Duodenal mucosa (tissue), 2 donors: Measurements from ENCODE around the gene CCNC.

ENCODE experiments used
- H3K27ac ChIP-seq: one replicate; pipeline ENCODE4 v1.7.0; 2013; ENCODE audit warnings: low read depth, low read length
- H3K27me3 ChIP-seq, 2 donors: one replicate each; pipeline ENCODE4 v1.7.0; 2013; ENCODE audit warnings: low read length in 2 of 2, control low read depth in 1 of 2; ENCODE audit not compliant: insufficient read depth in 2 of 2, control insufficient read depth in 1 of 2
- H3K36me3 ChIP-seq, 2 donors: one replicate each; pipeline ENCODE4 v1.7.0; 2013; ENCODE audit warnings: low read length in 2 of 2, control low read depth in 1 of 2; ENCODE audit not compliant: insufficient read depth in 2 of 2, control insufficient read depth in 1 of 2
- H3K4me1 ChIP-seq, 2 donors: one replicate each; pipeline ENCODE4 v1.7.0; 2013; ENCODE audit warnings: low read length in 2 of 2, control low read depth in 1 of 2; ENCODE audit not compliant: insufficient read depth in 2 of 2, control insufficient read depth in 1 of 2
- H3K4me3 ChIP-seq, 2 donors: one replicate each; pipeline ENCODE4 v1.7.0; 2013; ENCODE audit warnings: low read length in 2 of 2, low read depth in 1 of 2
- H3K9ac ChIP-seq, 2 donors: one replicate each; pipeline ENCODE4 v1.7.0; 2013; ENCODE audit warnings: low read length in 2 of 2, low read depth in 1 of 2
- H3K9me3 ChIP-seq, 2 donors: one replicate each; pipeline ENCODE4 v1.7.0; 2013; ENCODE audit warnings: low read length in 2 of 2, control low read depth in 1 of 2; ENCODE audit not compliant: control insufficient read depth in 1 of 2

Gene CCNC

DNA sequence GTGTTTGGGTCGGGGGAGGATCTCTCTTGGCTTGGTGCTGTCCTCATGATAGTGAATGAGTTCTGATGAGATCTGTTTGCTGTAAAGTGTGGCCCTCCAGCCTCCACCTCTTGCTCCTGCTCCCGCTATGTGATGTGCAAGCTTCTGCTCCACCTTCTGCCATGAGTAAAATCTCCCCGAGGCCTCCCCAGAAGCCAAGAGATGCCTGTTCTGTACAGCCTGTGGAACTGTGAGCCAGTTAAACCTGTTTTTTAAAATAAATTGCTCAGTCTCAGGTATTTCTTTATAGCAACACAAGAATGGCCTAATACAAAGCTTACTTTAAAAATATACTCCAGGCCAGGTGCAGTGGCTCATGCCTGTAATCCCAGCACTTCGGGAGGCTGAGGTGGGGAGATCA lies 11.3 kb upstream of the CCNC start:
- Histone ChIP-seq H3K4me1 (no peaks in the 10 kb centered on the region), H3K9ac (no peak overlapping the region), H3K27me3 (no peaks in the 10 kb centered on the region), H3K36me3 (no peaks in the 10 kb centered on the region), H3K27ac (no peak overlapping the region), H3K4me3 (no peak overlapping the region), H3K9me3 (no peaks in the 10 kb centered on the region)

- H3K9me3 ChIP-seq: no peaks in the 10 kb centered on the region
- H3K9ac ChIP-seq: no peak overlapping the region
- H3K27ac ChIP-seq: no peak overlapping the region
Measured at GRCh38 chr6:99575544-99576227, 7.2 kb upstream of the CCNC start.

GRCh38 chr6:99573980-99574617 lies 5.6 kb upstream of the CCNC start:
- Histone ChIP-seq H3K27me3 (no peaks in the 10 kb centered on the region), H3K36me3 (no peaks in the 10 kb centered on the region), H3K27ac (no peak overlapping the region), H3K9ac (no peak overlapping the region), H3K9me3 (no peaks in the 10 kb centered on the region), H3K4me3 (no peak overlapping the region), H3K4me1 (no peaks in the 10 kb centered on the region)

More at GRCh38 chr6:99575544-99576227, 7.2 kb upstream of the CCNC start:
- no peak overlapping the region for H3K4me3 ChIP-seq
- no peaks in the 10 kb centered on the region for H3K4me1 ChIP-seq
- H3K36me3 ChIP-seq: no peaks in the 10 kb centered on the region
- H3K27me3 ChIP-seq: no peaks in the 10 kb centered on the region

DNA sequence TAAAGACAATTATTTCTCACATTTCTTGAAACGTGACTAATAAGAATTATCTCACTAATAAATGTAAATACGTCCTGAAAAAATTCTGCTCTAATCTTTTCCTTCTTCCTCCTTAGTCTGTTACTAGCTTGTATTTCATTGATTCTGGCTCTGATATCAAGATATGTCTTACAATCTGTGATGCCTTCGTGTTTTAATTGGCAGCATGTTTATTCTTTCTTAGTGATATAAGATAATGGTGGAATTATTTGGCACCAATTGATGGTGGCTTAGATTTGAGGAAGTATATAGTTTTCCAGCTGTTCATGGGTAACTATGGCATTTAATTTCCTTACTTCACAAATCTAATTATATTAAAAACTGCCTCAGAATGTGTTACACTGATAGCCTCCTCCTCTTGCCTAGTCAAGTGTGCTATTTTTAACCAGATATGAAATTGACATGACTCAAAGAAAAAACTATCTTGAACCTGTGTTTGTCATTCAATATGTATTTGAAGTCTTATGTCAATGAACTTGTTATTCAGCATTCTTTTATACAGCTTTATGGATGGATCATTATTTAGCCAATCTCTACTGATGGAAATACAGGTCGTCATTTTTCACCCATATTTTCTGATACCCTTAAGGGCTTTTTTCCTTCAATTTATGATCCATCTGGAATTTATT lies 5.3 kb downstream of the CCNC start:
- Histone ChIP-seq H3K4me1 (peaks cover 17 to 20% of the 10 kb centered on the region in 2 donors), H3K27ac (no peak overlapping the region), H3K9me3 (no peaks in the 10 kb centered on the region), H3K36me3 (peaks cover 0 to 7% of the 10 kb centered on the region in 2 donors), H3K4me3 (no peak overlapping the region), H3K27me3 (no peaks in the 10 kb centered on the region), H3K9ac (no peak overlapping the region)

- Histone ChIP-seq H3K4me1 (peaks cover 0 to 8% of the 10 kb centered on the region in 2 donors), H3K4me3 (no peak overlapping the region), H3K27ac (no peak overlapping the region), H3K36me3 (peaks cover under 1 to 28% of the 10 kb centered on the region in 2 donors), H3K9ac (no peak overlapping the region), H3K27me3 (no peaks in the 10 kb centered on the region), H3K9me3 (no peaks in the 10 kb centered on the region)
Measured at GRCh38 chr6:99560668-99561067, 7.8 kb downstream of the CCNC start.

- Histone ChIP-seq H3K4me3 (no peak overlapping the region), H3K27me3 (no peaks in the 10 kb centered on the region), H3K36me3 (peaks cover 7 to 40% of the 10 kb centered on the region in 2 donors), H3K9me3 (no peaks in the 10 kb centered on the region), H3K4me1 (peaks cover 0 to 8% of the 10 kb centered on the region in 2 donors), H3K9ac (no peak overlapping the region), H3K27ac (no peak overlapping the region)
Measured at GRCh38 chr6:99559057-99559456, 9.4 kb downstream of the CCNC start.

GRCh38 chr6:99553888-99554287 lies 14.6 kb downstream of the CCNC start:
- no peaks in the 10 kb centered on the region for H3K27me3 ChIP-seq
- H3K9me3 ChIP-seq: no peaks in the 10 kb centered on the region
- H3K4me1 ChIP-seq: no peaks in the 10 kb centered on the region
- no peak overlapping the region for H3K9ac ChIP-seq
- H3K36me3 ChIP-seq: peaks cover 22 to 49% of the 10 kb centered on the region in 2 donors
- no peak overlapping the region for H3K27ac ChIP-seq
- no peak overlapping the region for H3K4me3 ChIP-seq

GRCh38 chr6:99550046-99550748 lies 18.3 kb downstream of the CCNC start:
- H3K9me3 ChIP-seq: no peaks in the 10 kb centered on the region
- H3K9ac ChIP-seq: no peak overlapping the region
- no peak overlapping the region for H3K27ac ChIP-seq
- no peak overlapping the region for H3K4me3 ChIP-seq
- H3K4me1 ChIP-seq: no peaks in the 10 kb centered on the region
- H3K36me3 ChIP-seq: peaks cover 22 to 54% of the 10 kb centered on the region in 2 donors
- no peaks in the 10 kb centered on the region for H3K27me3 ChIP-seq

- Histone ChIP-seq H3K4me3 (no peak overlapping the region), H3K4me1 (no peaks in the 10 kb centered on the region), H3K36me3 (peaks cover 24 to 52% of the 10 kb centered on the region in 2 donors), H3K9ac (no peak overlapping the region), H3K27ac (no peak overlapping the region), H3K9me3 (no peaks in the 10 kb centered on the region), H3K27me3 (no peaks in the 10 kb centered on the region)
Measured at GRCh38 chr6:99548706-99549105, 19.8 kb downstream of the CCNC start.

DNA sequence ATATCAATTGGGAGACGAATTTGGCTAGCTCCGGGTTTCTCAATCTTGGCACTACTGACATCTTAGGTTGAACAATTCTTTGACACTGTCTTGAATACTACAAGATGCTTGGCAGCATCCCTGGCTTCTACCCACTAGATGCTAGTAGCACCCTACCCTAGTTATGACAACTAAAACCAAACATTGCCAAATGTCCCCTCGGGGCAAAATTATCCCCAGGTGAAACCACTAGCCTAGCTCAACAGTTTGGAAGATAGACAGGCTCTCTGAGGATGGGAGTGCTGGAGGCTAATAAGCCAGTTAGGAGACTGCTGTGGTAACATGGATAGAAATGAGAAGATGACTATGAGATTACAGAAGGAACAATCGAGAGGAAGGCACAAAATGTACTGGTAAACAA lies 20.9 kb downstream of the CCNC start:
- H3K9ac ChIP-seq: no peak overlapping the region
- no peaks in the 10 kb centered on the region for H3K27me3 ChIP-seq
- H3K36me3 ChIP-seq: peaks cover 24 to 60% of the 10 kb centered on the region in 2 donors
- H3K27ac ChIP-seq: no peak overlapping the region
- no peaks in the 10 kb centered on the region for H3K4me1 ChIP-seq
- H3K9me3 ChIP-seq: no peaks in the 10 kb centered on the region
- H3K4me3 ChIP-seq: no peak overlapping the region
